HEK293T (cell line): Measurements from ENCODE around the gene GPR158.

ENCODE experiments used
- CTCF ChIA-PET: fragments of 350-600 bp; formaldehyde crosslinking; extraction: SDS; loops from one replicate; lab custom pipeline; 2021; ENCODE audit warnings: antibody characterized with exemption, inconsistent platforms; lab: Yijun Ruan, JAX
- POLR2A ChIA-PET: fragments of 350-600 bp; formaldehyde crosslinking; extraction: SDS; loops from one replicate; lab custom pipeline; 2020; ENCODE audit warnings: antibody characterized with exemption, inconsistent platforms; lab: Yijun Ruan, JAX
- DNase-seq: peaks from one replicate; pipeline ENCODE4 v3.0.0; 2012; ENCODE audit warnings: mixed read lengths; ENCODE audit errors: extremely low spot score
- ARNT ChIP-seq: fragments of 450-650 bp; IDR thresholded peaks from 2 replicates; pipeline ENCODE4 v1.6.1; 2017; ENCODE audit warnings: mild to moderate bottlenecking
- BHLHE40 ChIP-seq: fragments of 450-650 bp; IDR thresholded peaks from 2 replicates; pipeline ENCODE4 v1.6.1; 2016; ENCODE audit warnings: mild to moderate bottlenecking, moderate library complexity, borderline replicate concordance
- CTBP1 ChIP-seq: fragments of 450-650 bp; IDR thresholded peaks from 2 replicates; pipeline ENCODE4 v1.6.1; 2016; ENCODE audit warnings: borderline replicate concordance
- ELF4 ChIP-seq: fragments of 450-650 bp; IDR thresholded peaks from 2 replicates; pipeline ENCODE4 v1.6.1; 2017; ENCODE audit warnings: antibody characterized with exemption
- FOXA1 ChIP-seq: fragments of 450-650 bp; IDR thresholded peaks from 2 replicates; pipeline ENCODE4 v1.6.1; 2016; ENCODE audit warnings: mild to moderate bottlenecking
- FOXK2 ChIP-seq: fragments of 450-650 bp; IDR thresholded peaks from 2 replicates; pipeline ENCODE4 v1.6.1; 2016; ENCODE audit warnings: mild to moderate bottlenecking
- FOXM1 ChIP-seq: fragments of 450-650 bp; IDR thresholded peaks from 2 replicates; pipeline ENCODE4 v1.6.1; 2017; ENCODE audit warnings: mild to moderate bottlenecking, borderline replicate concordance
- HDGF ChIP-seq: fragments of 450-650 bp; IDR thresholded peaks from 2 replicates; pipeline ENCODE4 v1.6.1; 2017; ENCODE audit warnings: antibody characterized with exemption, borderline replicate concordance
- L3MBTL2 ChIP-seq: fragments of 450-650 bp; conservative IDR thresholded peaks from 2 replicates; pipeline ENCODE4 v1.6.1; 2016; ENCODE audit warnings: mild to moderate bottlenecking
- LEF1 ChIP-seq: fragments of 450-650 bp; IDR thresholded peaks from 2 replicates; pipeline ENCODE4 v1.6.1; 2017; ENCODE audit warnings: mild to moderate bottlenecking, borderline replicate concordance
- NFRKB ChIP-seq: fragments of 450-650 bp; IDR thresholded peaks from 2 replicates; pipeline ENCODE4 v1.6.1; 2016; ENCODE audit warnings: mild to moderate bottlenecking, moderate library complexity
- SP1 ChIP-seq: fragments of 450-650 bp; IDR thresholded peaks from 2 replicates; pipeline ENCODE4 v1.6.1; 2017
- SUZ12 ChIP-seq: fragments of 450-650 bp; IDR thresholded peaks from 2 replicates; pipeline ENCODE4 v1.6.1; 2016; ENCODE audit warnings: mild to moderate bottlenecking
- TARDBP ChIP-seq: fragments of 450-650 bp; IDR thresholded peaks from 2 replicates; pipeline ENCODE4 v1.6.1; 2016
- ZNF384 ChIP-seq: fragments of 450-650 bp; IDR thresholded peaks from 2 replicates; pipeline ENCODE4 v1.6.1; 2016
- TF ChIP-seq, protein P1 (sequence below): fragments of 450-650 bp; IDR thresholded peaks from 2 replicates; pipeline ENCODE4 v1.6.1; 2016

GPR158 gene

DNA sequence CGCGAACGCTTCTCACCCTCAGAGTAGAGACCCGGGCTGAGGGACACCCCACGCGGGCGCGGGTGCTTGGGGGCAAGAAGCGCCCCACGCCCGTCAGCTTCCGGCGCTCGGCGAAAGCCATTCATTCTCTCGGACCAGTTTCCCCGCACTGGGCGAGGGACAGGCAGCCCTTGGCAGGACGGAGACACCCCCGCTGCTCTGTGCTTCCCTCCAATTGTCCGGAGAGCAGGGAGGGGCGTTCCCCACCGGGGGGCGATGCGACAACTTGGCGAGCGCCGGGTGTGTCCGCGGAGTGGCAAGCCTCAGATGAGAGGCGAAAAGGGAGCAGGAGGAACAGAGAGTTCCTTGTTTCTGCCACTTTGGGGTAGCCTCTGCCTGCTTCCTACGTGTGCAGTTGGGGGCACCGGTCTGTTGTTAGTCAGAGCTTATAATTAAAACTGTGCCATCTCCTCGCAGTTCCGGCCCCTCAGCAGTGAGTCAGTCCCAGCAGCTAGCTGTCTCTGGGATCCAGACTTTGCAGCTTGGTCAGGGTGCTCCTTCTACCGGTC, 1.7 kb downstream of the GPR158 start:
- CTCF ChIA-PET = no interaction called here
- POLR2A ChIA-PET = no interaction called here
- TF ChIP-seq ARNT (no peak), FOXK2 (no peak), ELF4 (no peak), ZNF384 (no peak), L3MBTL2 (no peak), BHLHE40 (no peak), TARDBP (no peak), FOXA1 (no peak), FOXM1 (no peak), LEF1 (no peak), SUZ12 (no peak), SP1 (no peak), NFRKB (no peak)
- DNase-seq = no peak

DNA sequence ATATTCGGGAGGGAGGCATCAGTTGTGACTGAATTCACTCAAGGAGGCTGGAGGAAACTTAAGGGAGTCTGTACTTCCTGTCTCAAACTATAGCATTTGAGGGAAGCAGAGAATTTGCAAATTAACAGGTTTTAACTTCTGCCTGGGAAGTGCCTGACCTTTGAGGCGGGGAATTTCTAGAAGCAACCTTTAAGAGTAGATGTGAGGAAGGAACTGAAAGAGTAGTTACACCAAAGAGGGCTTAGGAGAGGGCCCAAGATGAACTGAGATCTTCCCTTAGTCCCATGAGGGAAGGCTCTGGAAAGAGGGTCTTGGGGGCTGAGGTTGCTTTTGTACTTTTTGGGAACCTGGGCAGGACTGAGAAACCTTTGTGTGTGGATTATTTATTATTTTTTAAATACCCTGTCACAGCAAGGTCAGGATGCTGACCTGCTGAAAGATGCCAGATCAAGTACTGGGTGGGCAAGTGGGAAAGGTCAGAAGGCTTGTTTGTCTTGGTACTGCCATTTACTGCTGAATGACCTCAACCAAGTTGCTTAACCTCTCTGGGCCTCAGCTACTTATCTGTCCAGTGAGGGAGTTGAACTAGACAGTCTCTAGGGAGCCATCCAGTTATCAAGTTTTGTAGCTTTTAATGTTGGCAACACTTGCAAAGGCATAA, 2.4 kb downstream of the GPR158 start:
- ChIA-PET CTCF (no interaction called here), POLR2A (no interaction called here)
- TF ChIP-seq ELF4 (no peak), FOXM1 (no peak), TARDBP (no peak), ARNT (no peak), LEF1 (no peak), CTBP1 (no peak), HDGF (no peak), SUZ12 (no peak), FOXA1 (no peak), ZNF384 (no peak), NFRKB (no peak), FOXK2 (no peak), SP1 (no peak), BHLHE40 (no peak), L3MBTL2 (no peak)
- TF ChIP-seq, protein P1, sequence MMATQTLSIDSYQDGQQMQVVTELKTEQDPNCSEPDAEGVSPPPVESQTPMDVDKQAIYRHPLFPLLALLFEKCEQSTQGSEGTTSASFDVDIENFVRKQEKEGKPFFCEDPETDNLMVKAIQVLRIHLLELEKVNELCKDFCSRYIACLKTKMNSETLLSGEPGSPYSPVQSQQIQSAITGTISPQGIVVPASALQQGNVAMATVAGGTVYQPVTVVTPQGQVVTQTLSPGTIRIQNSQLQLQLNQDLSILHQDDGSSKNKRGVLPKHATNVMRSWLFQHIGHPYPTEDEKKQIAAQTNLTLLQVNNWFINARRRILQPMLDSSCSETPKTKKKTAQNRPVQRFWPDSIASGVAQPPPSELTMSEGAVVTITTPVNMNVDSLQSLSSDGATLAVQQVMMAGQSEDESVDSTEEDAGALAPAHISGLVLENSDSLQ = no peak
- DNase-seq = no peak

DNA sequence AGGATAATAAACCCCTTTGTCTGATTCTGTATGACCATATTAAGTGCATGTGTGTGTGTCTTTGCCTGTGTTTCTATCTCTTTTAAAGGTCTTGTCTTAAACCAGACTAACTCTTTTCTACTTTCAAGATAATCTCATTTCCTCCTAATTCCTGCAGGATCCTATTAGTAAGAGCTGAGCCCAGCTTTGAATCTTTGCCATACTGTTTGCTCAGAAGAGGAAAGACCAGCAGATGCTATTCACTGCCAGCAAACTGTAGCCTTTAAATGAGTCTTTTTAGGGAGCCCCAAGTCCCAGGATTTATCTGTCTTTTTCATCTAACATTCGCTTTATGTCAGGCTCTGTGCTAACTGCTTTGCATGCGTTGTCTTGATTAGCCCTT, 2.9 kb downstream of the GPR158 start:
- CTCF ChIA-PET = no interaction called here
- DNase-seq = no peak
- TF ChIP-seq FOXK2 (no peak), SUZ12 (no peak), SP1 (no peak), BHLHE40 (no peak), FOXA1 (no peak), LEF1 (no peak), NFRKB (no peak), ZNF384 (no peak), L3MBTL2 (no peak), FOXM1 (no peak), HDGF (no peak), ELF4 (no peak), CTBP1 (no peak), TARDBP (no peak), ARNT (no peak)
- TF ChIP-seq, protein P1 = no peak
- POLR2A ChIA-PET = no interaction called here

DNA sequence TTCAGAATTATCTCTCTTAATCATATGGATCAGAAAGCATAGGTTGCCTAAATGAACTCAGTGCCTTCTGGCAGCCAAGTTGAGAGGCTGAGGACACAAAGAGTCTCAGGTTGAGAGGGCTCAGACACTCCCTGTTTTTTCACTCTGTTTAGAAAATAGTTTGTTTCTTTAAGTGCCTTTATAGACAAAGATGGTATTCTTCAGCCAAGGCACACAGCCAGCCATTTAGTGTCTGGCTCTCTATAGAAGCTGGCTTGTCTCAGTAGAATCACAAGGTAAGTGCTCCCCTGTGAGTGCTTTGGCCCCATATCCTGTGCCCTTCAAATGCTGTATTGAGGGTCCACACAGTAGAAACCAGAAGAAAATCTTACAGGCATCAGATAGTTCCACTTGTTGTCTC, 3.6 kb downstream of the GPR158 start:
- POLR2A ChIA-PET = no interaction called here
- CTCF ChIA-PET = no interaction called here
- TF ChIP-seq TARDBP = no peak
- TF ChIP-seq, protein P1 = no peak
- no peak for DNase-seq

DNA sequence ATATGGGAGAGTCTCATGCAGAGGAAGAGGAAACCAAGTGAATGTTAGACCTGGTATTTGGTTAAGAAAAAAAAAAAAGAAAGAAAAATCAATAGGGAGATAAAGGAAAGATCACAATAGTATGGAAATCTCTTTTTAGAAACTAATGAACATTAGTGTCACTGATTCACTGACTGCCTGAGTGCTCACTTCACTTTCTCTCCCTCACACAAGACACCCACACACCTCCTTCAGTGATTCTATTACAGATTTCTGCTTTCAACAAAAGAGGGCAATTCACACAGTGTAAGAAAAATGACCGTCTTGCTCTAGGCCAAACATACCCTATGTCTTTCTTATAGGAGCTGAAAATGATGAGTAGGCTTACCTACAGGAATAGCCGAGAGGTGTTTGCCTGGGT, 6.0 kb downstream of the GPR158 start:
- CTCF ChIA-PET = no interaction called here
- DNase-seq = no peak
- TF ChIP-seq ARNT (no peak), ZNF384 (no peak), FOXM1 (no peak), NFRKB (no peak), L3MBTL2 (no peak)
- POLR2A ChIA-PET = no interaction called here

DNA sequence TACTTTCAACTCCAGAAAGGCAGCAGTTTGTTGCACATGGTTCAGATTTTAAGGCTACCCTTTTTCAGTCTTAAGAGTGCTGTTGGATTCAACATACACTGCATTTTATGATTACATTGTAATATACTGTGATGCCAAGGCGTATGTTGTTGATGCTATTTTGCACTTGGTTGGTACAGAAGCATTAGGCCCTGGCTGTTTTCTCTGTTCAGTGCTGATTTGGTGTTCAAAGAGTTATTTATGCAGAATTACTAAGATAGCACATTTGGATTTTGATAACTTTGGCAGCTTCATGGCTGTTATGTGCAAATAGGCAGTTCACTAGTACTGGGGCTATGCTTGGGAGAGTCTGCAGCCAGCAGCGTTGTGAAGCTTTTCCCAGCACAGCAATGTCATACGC, 7.8 kb downstream of the GPR158 start:
- ChIA-PET POLR2A (no interaction called here), CTCF (no interaction called here)
- no peak for DNase-seq
- TF ChIP-seq FOXM1 (no peak), SUZ12 (no peak), TARDBP (no peak), FOXK2 (no peak), ZNF384 (no peak), L3MBTL2 (no peak), CTBP1 (no peak), ELF4 (no peak), NFRKB (no peak), SP1 (no peak), HDGF (no peak), ARNT (no peak), LEF1 (no peak), BHLHE40 (no peak)
- TF ChIP-seq, protein P1 = no peak
